ENCODE data around the gene MSI1. TPM values are rescaled to one million over a fixed set of nuclear protein-coding genes. Genes with fewer than 3 reads are reported as not detected.

MSI1 gene
- total and polyA plus RNA-seq, 10 of the 15 experiments (the other 5 are each of a cell fraction or from before 2014, with no cell fraction given), result 0.04 TPM; not detected in 9

DNA sequence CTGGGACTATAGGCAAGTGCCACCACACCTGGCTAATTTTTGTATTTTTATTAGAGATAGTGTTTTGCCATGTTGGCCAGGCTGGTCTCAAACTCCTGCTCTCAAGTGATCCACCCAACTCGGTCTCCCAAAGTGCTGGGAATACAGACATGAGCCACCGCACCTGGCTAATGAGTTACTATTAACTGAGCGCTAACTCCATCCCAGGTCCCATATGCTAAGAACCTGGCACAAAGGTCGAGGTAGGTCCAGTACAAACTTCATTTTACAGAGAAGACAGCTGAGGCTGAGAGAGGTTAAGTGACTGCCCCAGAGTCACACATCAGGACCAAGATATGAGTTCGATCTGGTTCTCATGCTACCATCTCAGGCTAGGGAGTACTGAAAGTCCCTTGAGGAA lies 36.9 kb downstream of the MSI1 start:
- Histone ChIP-seq H4K20me1 (ENCODE audit: control insufficient read depth, insufficient read depth) (no peaks in the 10 kb centered on the region), H3K27me3 (replicated peaks in 1 of 2; ENCODE audit: control insufficient read depth in 2 of 2, insufficient read depth in 2 of 2, low read length in 1 of 2) (no peaks in the 10 kb centered on the region; a peak in 1 of 4 replicates), H3K4me2 (ENCODE audit: control insufficient read depth, insufficient read depth) (no peak overlapping the region), H3K4me3 (no peak overlapping the region), H3K79me2 (ENCODE audit: control insufficient read depth, insufficient read depth, low read length) (no peaks in the 10 kb centered on the region), H3K4me1 (ENCODE audit: control insufficient read depth, insufficient read depth, low read length) (no peaks in the 10 kb centered on the region), H3K9ac (ENCODE audit: control insufficient read depth, insufficient read depth, low read length) (no peak overlapping the region), H2AFZ (ENCODE audit: control insufficient read depth, low read depth, low read length) (no peak overlapping the region), H3K9me3 (replicated peaks; ENCODE audit: control insufficient read depth, insufficient read depth, low read length) (peaks cover 4% of the 10 kb centered on the region; the same call in 2 of the 3 replicates), H3K27ac (ENCODE audit: control insufficient read depth, insufficient read depth) (no peak overlapping the region), H3K36me3 (ENCODE audit: control insufficient read depth in 2 of 2, insufficient read depth in 2 of 2, low read length in 1 of 2) (no peaks in the 10 kb centered on the region)
- ChIA-PET SMC1A (ENCODE audit: uncharacterized antibody, unreplicated experiment) (no interaction called here), POLR2A (interaction anchor here (0.6 kb wide), 1 partner anchor 317 kb away, joined by 5 read pairs; no protein-coding TSS in a partner anchor), RAD21 (ENCODE audit: unreplicated experiment) (no interaction called here), CTCF (interaction anchor here (0.8 kb wide), 1 partner anchor 98 kb away, joined by 4 read pairs; no protein-coding TSS in a partner anchor)
- TF ChIP-seq E2F8 (IDR thresholded peaks at IDR 0.05; ENCODE audit: low read depth, partially characterized antibody) (no peak), TCF12 (IDR thresholded peaks at IDR 0.05; ENCODE audit: low read depth, low read length) (no peak), CBFB (IDR thresholded peaks at IDR 0.05; ENCODE audit: low read depth) (no peak), LARP7 (IDR thresholded peaks at IDR 0.05) (no peak), RBBP5 (conservative IDR thresholded peaks at IDR 0.05) (no peak), RUNX3 (IDR thresholded peaks at IDR 0.05; ENCODE audit: low read length) (no peak), SMAD5 (IDR thresholded peaks at IDR 0.05; ENCODE audit: low read depth) (no peak), EP300 (IDR thresholded peaks at IDR 0.05; ENCODE audit: borderline replicate concordance in 1 of 2, control insufficient read depth in 1 of 2, low read depth in 2 of 2, low read length in 2 of 2) (no peak), ZNF274 (IDR thresholded peaks at IDR 0.05; ENCODE audit: insufficient read depth, insufficient read length) (no peak)
- TF ChIP-seq, protein P1, sequence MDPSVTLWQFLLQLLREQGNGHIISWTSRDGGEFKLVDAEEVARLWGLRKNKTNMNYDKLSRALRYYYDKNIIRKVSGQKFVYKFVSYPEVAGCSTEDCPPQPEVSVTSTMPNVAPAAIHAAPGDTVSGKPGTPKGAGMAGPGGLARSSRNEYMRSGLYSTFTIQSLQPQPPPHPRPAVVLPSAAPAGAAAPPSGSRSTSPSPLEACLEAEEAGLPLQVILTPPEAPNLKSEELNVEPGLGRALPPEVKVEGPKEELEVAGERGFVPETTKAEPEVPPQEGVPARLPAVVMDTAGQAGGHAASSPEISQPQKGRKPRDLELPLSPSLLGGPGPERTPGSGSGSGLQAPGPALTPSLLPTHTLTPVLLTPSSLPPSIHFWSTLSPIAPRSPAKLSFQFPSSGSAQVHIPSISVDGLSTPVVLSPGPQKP (IDR thresholded peaks at IDR 0.05; ENCODE audit: low read depth, low read length), result no peak
- TF ChIP-seq, protein P2, sequence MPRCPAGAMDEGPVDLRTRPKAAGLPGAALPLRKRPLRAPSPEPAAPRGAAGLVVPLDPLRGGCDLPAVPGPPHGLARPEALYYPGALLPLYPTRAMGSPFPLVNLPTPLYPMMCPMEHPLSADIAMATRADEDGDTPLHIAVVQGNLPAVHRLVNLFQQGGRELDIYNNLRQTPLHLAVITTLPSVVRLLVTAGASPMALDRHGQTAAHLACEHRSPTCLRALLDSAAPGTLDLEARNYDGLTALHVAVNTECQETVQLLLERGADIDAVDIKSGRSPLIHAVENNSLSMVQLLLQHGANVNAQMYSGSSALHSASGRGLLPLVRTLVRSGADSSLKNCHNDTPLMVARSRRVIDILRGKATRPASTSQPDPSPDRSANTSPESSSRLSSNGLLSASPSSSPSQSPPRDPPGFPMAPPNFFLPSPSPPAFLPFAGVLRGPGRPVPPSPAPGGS (IDR thresholded peaks at IDR 0.05; ENCODE audit: borderline replicate concordance, insufficient read depth, low read depth, low read length, poor library complexity, severe bottlenecking), result no peak
- TF ChIP-seq, protein P3, sequence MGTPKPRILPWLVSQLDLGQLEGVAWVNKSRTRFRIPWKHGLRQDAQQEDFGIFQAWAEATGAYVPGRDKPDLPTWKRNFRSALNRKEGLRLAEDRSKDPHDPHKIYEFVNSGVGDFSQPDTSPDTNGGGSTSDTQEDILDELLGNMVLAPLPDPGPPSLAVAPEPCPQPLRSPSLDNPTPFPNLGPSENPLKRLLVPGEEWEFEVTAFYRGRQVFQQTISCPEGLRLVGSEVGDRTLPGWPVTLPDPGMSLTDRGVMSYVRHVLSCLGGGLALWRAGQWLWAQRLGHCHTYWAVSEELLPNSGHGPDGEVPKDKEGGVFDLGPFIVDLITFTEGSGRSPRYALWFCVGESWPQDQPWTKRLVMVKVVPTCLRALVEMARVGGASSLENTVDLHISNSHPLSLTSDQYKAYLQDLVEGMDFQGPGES (IDR thresholded peaks at IDR 0.05), result no peak
- TF ChIP-seq, protein P4, sequence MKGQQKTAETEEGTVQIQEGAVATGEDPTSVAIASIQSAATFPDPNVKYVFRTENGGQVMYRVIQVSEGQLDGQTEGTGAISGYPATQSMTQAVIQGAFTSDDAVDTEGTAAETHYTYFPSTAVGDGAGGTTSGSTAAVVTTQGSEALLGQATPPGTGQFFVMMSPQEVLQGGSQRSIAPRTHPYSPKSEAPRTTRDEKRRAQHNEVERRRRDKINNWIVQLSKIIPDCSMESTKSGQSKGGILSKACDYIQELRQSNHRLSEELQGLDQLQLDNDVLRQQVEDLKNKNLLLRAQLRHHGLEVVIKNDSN (IDR thresholded peaks at IDR 0.05; ENCODE audit: borderline replicate concordance, extremely low read length, insufficient read depth, low read depth, low read length), result no peak
- WGBS (ENCODE audit: insufficient coverage, insufficient replicate concordance, low lambda C conversion rate, missing lambda C conversion rate), result 41% methylated on average over 5 of the region's 5 CpGs
- DNase-seq (ENCODE audit: low read depth, low spot score), result no peak
- no TSS peak for BruUV-seq (replicated peaks)
- no peak for ATAC-seq
- in situ Hi-C loops (cut with MboI) (no loop called here), intact Hi-C loops (cut with micrococcal nuclease; ENCODE audit: unreplicated experiment) (no loop called here)
- no peak for FAIRE-seq

Measured in GM12878 (cell line).